Measurements from ENCODE around the gene GRID1.

DNA sequence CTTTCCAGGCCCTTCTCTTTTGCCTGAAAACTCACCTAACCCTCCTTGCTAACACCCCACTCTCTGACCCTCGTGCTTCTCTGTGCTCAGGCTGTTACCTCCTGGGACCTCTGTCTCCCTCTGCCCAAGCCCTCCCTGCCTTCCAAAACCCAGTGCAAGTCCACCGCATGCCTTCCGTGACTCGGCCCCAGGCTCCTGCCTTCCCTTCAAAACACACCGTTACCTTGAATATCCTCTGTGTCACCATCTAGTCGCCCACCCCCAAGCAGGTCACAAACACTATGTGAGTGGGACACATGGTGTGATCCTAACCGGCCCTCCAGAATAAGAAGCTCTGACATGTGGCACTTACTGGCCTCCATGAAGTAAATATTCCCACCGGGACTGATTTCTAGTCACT lies 176.7 kb downstream of the GRID1 start:
- TF ChIP-seq POLR2A (IDR thresholded peaks at IDR 0.05; ENCODE audit: low read depth, low read length), result no peak
- no peak for TF ChIP-seq POLR2AphosphoS5 (IDR thresholded peaks at IDR 0.05; ENCODE audit: low read depth, low read length)
- no peak for TF ChIP-seq POU2F2 (IDR thresholded peaks at IDR 0.05; ENCODE audit: low read depth, low read length)
- no peak for TF ChIP-seq SPI1 (IDR thresholded peaks at IDR 0.05; ENCODE audit: low read depth, low read length)
- no peak for TF ChIP-seq TAF1 (IDR thresholded peaks at IDR 0.05; ENCODE audit: low read depth, low read length)
- TF ChIP-seq PAX5 (IDR thresholded peaks at IDR 0.05; ENCODE audit: insufficient read depth, low read length, severe bottlenecking), result no peak

Data from GM12891 (cell line).